Epithelial cell of esophagus (primary cell): ENCODE results near the gene SERTAD4.

Source experiments
- DNase-seq: peaks from one replicate; pipeline ENCODE4 v3.0.0; 2010; ENCODE audit warnings: low read depth
- H3K4me3 ChIP-seq: 2 replicates; pipeline ENCODE4 v1.5.1; 2011; ENCODE audit warnings: mild to moderate bottlenecking, low read length, control low read depth
- CTCF ChIP-seq: IDR thresholded peaks from 2 replicates; pipeline ENCODE4 v1.5.1; 2011; ENCODE audit warnings: low read depth, mild to moderate bottlenecking, low read length, control low read depth, inconsistent platforms; ENCODE audit not compliant: insufficient read depth; ENCODE audit errors: missing control alignments

The SERTAD4 gene

GRCh38 chr1:210200124-210200736 lies 32.4 kb upstream of the SERTAD4 start:
- DNase-seq = peak; percentile 7
- no peak overlapping the region for H3K4me3 ChIP-seq
- TF ChIP-seq CTCF = peak; percentile 18

- DNase-seq = no peak
- TF ChIP-seq CTCF = no peak
- H3K4me3 ChIP-seq = no peak overlapping the region
Observed at GRCh38 chr1:210201681-210202080, 30.9 kb upstream of the SERTAD4 start.

- TF ChIP-seq CTCF = no peak
- no peak overlapping the region for H3K4me3 ChIP-seq
- no peak for DNase-seq
Observed at GRCh38 chr1:210207597-210208450, 24.8 kb upstream of the SERTAD4 start.

GRCh38 chr1:210213335-210213734 lies 19.3 kb upstream of the SERTAD4 start:
- no peak for TF ChIP-seq CTCF
- H3K4me3 ChIP-seq = no peak overlapping the region
- no peak for DNase-seq

- peak; percentile 21 for DNase-seq
- TF ChIP-seq CTCF = no peak
- no peak overlapping the region for H3K4me3 ChIP-seq
Observed at GRCh38 chr1:210214573-210215409, 17.8 kb upstream of the SERTAD4 start.

- no peak overlapping the region for H3K4me3 ChIP-seq
- no peak for TF ChIP-seq CTCF
- DNase-seq = no peak
Observed at GRCh38 chr1:210217482-210217881, 15.1 kb upstream of the SERTAD4 start.
